ENCODE results near the gene TMEM252.

Gene TMEM252

GRCh38 chr9:68492806-68493205, 47.9 kb downstream of the TMEM252 start:
- Histone ChIP-seq H3K9me2 (replicated peaks; ENCODE audit: low read depth, low read length) (no peaks in the 10 kb centered on the region), H3K9ac (ENCODE audit: low read depth, low read length, poor library complexity, severe bottlenecking) (no peak overlapping the region), H3F3A (ENCODE audit: low read depth) (no peaks in the 10 kb centered on the region), H3K4me2 (ENCODE audit: low read depth, low read length, poor library complexity, severe bottlenecking) (no peak overlapping the region), H3K36me3 (ENCODE audit: insufficient read depth, low read length) (no peaks in the 10 kb centered on the region), H2AFZ (ENCODE audit: low read length) (no peak overlapping the region), H3K4me3 (ENCODE audit: low read length, poor library complexity, severe bottlenecking) (no peak overlapping the region), H3K9me3 (ENCODE audit: insufficient read depth, low read depth, low read length) (no peaks in the 10 kb centered on the region), H3K27me3 (ENCODE audit: insufficient read depth, low read length, poor library complexity, severe bottlenecking) (no peaks in the 10 kb centered on the region), H4K20me1 (ENCODE audit: insufficient read depth, low read length, poor library complexity, severe bottlenecking) (no peaks in the 10 kb centered on the region), H3K79me2 (ENCODE audit: insufficient read depth, low read length) (no peaks in the 10 kb centered on the region), H3K4me1 (ENCODE audit: insufficient read depth, low read length, poor library complexity, severe bottlenecking) (no peaks in the 10 kb centered on the region)
- TF ChIP-seq EZH2phosphoT487 (IDR thresholded peaks at IDR 0.05; ENCODE audit: borderline replicate concordance) (no peak), CTCF (conservative IDR thresholded peaks at IDR 0.05; ENCODE audit: low read length) (no peak)

GRCh38 chr9:68489646-68490045, 51.0 kb downstream of the TMEM252 start:
- TF ChIP-seq EZH2phosphoT487 (IDR thresholded peaks at IDR 0.05; ENCODE audit: borderline replicate concordance) (no peak), CTCF (conservative IDR thresholded peaks at IDR 0.05; ENCODE audit: low read length) (no peak)
- Histone ChIP-seq H3K9me2 (replicated peaks; ENCODE audit: low read depth, low read length) (no peaks in the 10 kb centered on the region), H3K9ac (ENCODE audit: low read depth, low read length, poor library complexity, severe bottlenecking) (no peak overlapping the region), H3K4me3 (ENCODE audit: low read length, poor library complexity, severe bottlenecking) (no peak overlapping the region), H3K4me2 (ENCODE audit: low read depth, low read length, poor library complexity, severe bottlenecking) (no peak overlapping the region), H3K9me3 (ENCODE audit: insufficient read depth, low read depth, low read length) (no peaks in the 10 kb centered on the region), H3K4me1 (ENCODE audit: insufficient read depth, low read length, poor library complexity, severe bottlenecking) (no peaks in the 10 kb centered on the region), H3K36me3 (ENCODE audit: insufficient read depth, low read length) (no peaks in the 10 kb centered on the region), H4K20me1 (ENCODE audit: insufficient read depth, low read length, poor library complexity, severe bottlenecking) (no peaks in the 10 kb centered on the region), H3K27me3 (ENCODE audit: insufficient read depth, low read length, poor library complexity, severe bottlenecking) (no peaks in the 10 kb centered on the region), H2AFZ (ENCODE audit: low read length) (no peak overlapping the region), H3F3A (ENCODE audit: low read depth) (no peaks in the 10 kb centered on the region), H3K79me2 (ENCODE audit: insufficient read depth, low read length) (no peaks in the 10 kb centered on the region)

- Histone ChIP-seq H3K79me2 (ENCODE audit: insufficient read depth, low read length) (no peaks in the 10 kb centered on the region), H3F3A (ENCODE audit: low read depth) (no peaks in the 10 kb centered on the region), H2AFZ (ENCODE audit: low read length) (no peak overlapping the region), H3K4me3 (ENCODE audit: low read length, poor library complexity, severe bottlenecking) (no peak overlapping the region), H3K9ac (ENCODE audit: low read depth, low read length, poor library complexity, severe bottlenecking) (no peak overlapping the region), H3K9me3 (ENCODE audit: insufficient read depth, low read depth, low read length) (no peaks in the 10 kb centered on the region), H3K27me3 (ENCODE audit: insufficient read depth, low read length, poor library complexity, severe bottlenecking) (no peaks in the 10 kb centered on the region), H3K36me3 (ENCODE audit: insufficient read depth, low read length) (no peaks in the 10 kb centered on the region), H3K9me2 (replicated peaks; ENCODE audit: low read depth, low read length) (no peaks in the 10 kb centered on the region), H4K20me1 (ENCODE audit: insufficient read depth, low read length, poor library complexity, severe bottlenecking) (no peaks in the 10 kb centered on the region), H3K4me1 (ENCODE audit: insufficient read depth, low read length, poor library complexity, severe bottlenecking) (no peaks in the 10 kb centered on the region), H3K4me2 (ENCODE audit: low read depth, low read length, poor library complexity, severe bottlenecking) (no peak overlapping the region)
- TF ChIP-seq CTCF (conservative IDR thresholded peaks at IDR 0.05; ENCODE audit: low read length): no peak
- no peak for TF ChIP-seq EZH2phosphoT487 (IDR thresholded peaks at IDR 0.05; ENCODE audit: borderline replicate concordance)
Measured at GRCh38 chr9:68488126-68488525, 52.6 kb downstream of the TMEM252 start.

Measured in Loucy (cell line).